Caki2 (cell line): ENCODE results near the gene MAN2B2. TPM values are rescaled to one million over a fixed set of nuclear protein-coding genes. Genes with fewer than 3 reads are reported as not detected.
A peak's percentile ranks its signal among the peaks of the same experiment; 100 is the strongest.
"Not testable (repeated sequence)": the region's sequence is repeated elsewhere in the genome, so short reads cannot be mapped to it uniquely, and the experiment has no call there.

ENCODE experiments used
- DNase-seq: peaks from one replicate; pipeline ENCODE4 v3.0.0-alpha.2; 2015; ENCODE audit warnings: low read depth
- in situ Hi-C: cut with HindIII; loops from 2 replicates; pipeline ENCODE4 v1.10.0; 2016; ENCODE audit warnings: low sequenced_read_pairs, low pct_unique_long_range_greater_than_20kb, mixed read lengths
- total RNA-seq: library from RNA; depleted of rRNA; stranded (reverse); fragments of >200 nt; shearing (Covaris generic); gene quantifications from 2 replicates; pipeline ENCODE4 v1.2.3, GENCODE V29; 2014; ENCODE audit warnings: low replicate concordance

The MAN2B2 gene
- total RNA-seq, 1 experiment from 2014 or later: 8.3 TPM

DNA sequence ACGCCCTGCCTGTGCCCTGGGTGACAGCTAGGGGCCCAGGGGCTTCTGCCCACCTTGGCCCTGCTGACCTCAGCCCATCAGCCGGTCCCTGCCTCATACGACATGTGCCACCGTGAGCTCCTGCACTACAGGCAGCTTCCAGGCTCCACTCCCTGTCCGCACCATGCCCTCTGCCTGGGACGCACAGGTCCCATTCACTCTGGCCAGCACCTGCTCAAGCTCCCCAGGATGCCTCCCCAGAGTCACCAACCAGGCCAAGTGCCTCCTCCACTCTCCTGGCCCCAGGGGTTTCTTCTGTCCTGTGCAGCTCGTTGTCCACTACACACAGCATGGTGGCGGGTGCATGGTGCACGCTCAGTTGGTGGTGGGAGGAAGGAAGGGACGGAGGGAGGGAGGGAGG, 45.3 kb downstream of the MAN2B2 start:
- in situ Hi-C loops: no loop called here
- no peak for DNase-seq

- in situ Hi-C loops: no loop called here
- DNase-seq: no peak
Measured at GRCh38 chr4:6620891-6621555, 46.0 kb downstream of the MAN2B2 start.

- DNase-seq: no peak
- in situ Hi-C loops: no loop called here
Measured at GRCh38 chr4:6621556-6621927, 46.6 kb downstream of the MAN2B2 start.

DNA sequence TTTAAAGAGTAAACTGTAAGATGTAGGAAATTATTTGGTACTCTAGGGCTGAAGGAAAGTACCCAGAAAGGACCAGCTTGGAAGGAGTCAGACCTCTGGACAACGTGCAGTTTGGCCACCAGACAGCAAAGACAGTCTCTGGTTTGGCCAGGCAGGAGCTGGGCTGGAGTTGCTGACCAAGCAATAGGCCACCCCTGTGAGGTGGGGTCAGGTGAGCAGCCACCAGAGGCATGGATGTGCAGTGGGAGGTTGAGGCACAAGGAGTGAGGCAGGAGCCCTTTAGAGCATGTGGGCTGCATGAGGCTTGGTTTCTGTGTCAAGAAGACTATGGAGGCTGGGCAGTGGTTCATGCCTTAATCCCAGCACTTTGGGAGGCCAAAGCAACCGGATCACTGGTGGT, 47.8 kb downstream of the MAN2B2 start:
- no peak for DNase-seq
- in situ Hi-C loops: no loop called here

DNA sequence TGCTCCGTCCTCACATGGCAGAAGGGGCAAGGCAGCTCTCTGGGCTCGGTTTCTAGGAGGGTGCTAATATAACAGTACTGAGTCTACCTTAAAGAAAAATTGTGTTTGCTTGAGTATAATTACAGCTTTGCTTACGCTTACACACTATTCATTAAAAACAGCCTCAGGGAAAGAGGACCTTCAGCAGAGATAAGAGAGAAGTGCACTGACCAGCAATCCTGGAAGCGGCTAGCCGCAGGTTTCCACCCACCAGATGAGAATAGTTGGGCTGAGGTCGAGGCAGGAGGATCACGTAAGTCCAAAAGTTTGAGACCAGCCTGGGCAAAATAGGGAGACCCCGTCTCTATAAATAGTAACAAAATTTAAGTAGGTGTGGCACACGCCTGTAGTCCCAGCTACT, 50.3 kb downstream of the MAN2B2 start:
- in situ Hi-C loops: no loop called here
- DNase-seq: no peak

GRCh38 chr4:6626066-6626465, 51.1 kb downstream of the MAN2B2 start:
- in situ Hi-C loops: no loop called here
- DNase-seq: no peak

DNA sequence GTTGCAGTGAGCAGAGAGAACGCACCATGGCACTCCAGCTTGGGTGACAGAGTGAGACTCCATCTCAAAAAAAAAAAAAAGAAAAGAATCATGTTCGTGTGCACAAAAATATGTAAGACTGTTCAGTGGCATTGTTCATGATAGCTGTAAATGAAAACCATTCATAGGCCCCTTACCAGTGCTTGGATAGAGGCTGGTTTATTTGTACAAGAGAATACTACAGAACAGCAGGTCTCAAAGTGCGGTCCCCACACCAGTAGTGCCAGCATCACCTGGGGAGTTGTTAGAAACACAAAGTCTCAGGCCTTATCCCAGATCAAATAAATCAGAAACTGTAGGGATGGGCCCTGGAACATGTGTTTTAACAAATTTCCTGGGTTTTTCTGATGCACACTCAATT, 52.8 kb downstream of the MAN2B2 start:
- no peak for DNase-seq
- in situ Hi-C loops: no loop called here

DNA sequence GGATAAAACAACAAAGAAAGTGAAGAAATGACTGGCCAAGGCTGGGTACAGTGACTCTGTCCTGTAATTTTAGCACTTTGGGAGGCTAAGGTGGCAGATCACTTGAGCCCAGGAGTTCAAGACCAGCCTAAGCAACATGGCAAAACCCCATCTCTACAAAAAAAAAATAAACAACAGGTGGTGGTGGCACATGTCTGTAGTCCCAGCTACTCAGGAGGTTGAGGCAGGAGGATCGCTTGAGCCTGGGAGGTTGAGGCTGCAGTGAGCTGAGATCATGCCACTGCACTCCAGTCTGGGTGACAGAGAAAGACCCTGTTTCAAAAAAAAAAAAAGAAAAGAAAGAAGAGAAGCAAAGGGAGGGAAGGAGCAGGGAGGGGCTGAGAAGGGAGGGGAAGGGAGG, 53.5 kb downstream of the MAN2B2 start:
- in situ Hi-C loops: not testable (repeated sequence)

DNA sequence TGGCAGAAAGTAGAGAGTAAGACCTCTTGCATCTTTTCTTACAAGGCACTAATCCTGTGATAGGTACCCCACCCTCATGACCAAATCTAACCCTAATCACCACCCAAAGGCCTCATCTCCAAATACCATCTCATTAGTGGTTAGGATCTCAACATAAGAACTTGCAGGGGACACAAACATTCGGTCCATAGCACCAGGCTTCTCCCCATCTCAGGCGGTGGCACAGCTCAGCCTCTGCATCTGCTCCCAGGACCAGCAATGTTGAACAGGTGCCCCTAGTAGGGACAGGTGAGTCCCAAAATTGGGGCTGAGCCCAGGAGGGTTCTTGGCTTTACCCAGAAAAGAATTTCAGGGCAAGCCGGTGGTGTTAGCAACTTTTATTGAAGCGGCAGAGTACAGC, 57.1 kb downstream of the MAN2B2 start:
- no peak for DNase-seq
- in situ Hi-C loops: no loop called here

More for the DNA sequence above, 53.5 kb downstream of the MAN2B2 start:
- DNase-seq: not testable (repeated sequence)

DNA sequence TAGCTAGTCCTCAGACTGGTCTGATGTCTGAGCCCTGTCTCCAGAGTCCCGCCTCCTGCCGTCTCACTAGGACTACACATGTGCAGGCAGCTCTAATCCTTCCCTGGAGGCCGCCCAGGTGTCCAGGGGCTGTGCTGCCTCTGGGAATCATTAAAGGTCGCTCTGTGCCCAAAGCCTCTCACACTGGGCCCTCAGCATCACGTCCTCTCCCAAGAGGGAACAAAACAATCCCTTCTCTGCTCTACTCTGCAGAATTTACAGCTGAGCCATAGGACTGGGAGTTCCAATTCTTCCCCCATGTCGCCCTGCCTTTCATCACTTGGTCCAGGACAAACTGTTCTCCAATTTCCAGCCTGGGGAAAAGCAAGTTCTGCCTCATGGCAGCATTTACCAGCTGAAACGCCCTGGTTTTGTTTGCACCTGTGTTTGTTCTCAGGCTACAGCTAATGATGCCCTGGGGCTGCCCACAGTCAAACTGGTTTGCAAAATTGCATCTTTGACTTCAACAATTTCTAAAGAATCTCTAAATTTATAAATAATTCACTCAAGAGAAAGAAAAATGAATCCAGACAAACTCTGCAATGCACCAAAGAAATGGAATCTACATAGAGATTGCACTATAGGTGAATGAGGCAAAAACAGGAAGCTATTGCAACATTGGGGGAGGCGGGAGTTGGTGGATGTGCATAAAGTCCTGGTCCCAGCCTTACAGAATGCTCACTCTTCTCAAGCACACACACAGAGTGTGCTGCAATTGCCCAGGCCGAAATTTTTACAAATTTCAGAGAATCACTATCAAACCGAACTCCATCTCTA, 58.3 kb downstream of the MAN2B2 start:
- in situ Hi-C loops: no loop called here
- DNase-seq: no peak

DNA sequence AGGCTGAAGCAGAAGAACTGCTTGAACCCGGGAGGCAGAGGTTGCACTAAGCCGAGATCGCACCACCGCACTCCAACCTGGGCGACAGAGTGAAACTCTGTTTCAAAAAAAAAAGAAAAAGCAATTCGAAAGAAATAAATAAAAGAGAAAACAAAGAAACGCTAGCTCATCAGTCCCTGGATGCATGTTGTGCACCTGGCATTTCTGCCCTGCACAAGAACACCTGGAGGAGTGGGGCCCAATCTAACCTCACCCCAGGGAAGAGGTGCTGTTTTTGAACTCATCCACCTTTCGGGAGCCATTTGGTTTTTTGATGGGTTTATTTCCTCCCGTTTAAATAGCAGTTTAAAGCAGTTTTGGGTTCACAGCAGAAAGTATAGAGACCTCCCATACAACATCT, 59.8 kb downstream of the MAN2B2 start:
- in situ Hi-C loops: no loop called here
- no peak for DNase-seq

GRCh38 chr4:6639137-6639680, 64.2 kb downstream of the MAN2B2 start:
- DNase-seq: no peak
- in situ Hi-C loops: no loop called here

DNA sequence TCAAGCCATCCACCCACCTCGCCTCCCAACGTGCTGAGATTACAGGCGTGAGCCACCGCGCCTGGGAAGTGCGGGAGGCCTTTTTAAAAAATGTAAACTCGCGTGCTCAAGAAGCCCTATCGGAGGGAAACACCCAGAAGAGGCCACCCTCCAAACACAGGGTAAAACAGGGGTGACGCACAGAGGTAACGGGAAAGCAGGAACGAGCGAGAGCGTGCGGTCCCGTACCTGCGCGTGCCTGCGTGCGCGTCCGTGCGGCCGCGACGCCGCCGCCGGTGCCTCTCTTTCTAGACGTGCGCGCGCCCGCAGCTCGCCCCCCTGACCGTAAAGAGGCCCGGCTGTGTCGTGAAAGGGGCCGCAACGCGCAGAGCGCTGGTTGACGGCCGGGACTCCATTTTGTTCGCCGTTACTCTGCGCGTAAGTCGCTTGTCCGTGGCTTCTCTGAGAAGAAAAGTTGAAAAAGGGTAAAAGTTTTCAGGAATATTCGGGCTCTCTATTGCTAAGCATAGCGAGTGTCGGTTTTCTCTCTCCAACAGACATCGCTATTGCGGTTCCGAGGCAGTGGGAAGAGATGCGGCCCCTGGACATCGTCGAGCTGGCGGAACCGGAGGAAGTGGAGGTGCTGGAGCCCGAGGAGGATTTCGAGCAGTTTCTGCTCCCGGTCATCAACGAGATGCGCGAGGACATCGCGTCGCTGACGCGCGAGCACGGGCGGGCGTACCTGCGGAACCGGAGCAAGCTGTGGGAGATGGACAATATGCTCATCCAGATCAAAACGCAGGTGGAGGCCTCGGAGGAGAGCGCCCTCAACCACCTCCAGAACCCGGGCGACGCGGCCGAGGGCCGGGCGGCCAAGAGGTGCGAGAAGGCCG, 65.5 kb downstream of the MAN2B2 start, which contains the start of gene MRFAP1:
TSS of gene MRFAP1 (plus strand) at position 394 of the 872 bp plus-strand sequence. CDS start at position 572, 178 bp downstream.
- in situ Hi-C loops: no loop called here
- peak; percentile 95 for DNase-seq

DNA sequence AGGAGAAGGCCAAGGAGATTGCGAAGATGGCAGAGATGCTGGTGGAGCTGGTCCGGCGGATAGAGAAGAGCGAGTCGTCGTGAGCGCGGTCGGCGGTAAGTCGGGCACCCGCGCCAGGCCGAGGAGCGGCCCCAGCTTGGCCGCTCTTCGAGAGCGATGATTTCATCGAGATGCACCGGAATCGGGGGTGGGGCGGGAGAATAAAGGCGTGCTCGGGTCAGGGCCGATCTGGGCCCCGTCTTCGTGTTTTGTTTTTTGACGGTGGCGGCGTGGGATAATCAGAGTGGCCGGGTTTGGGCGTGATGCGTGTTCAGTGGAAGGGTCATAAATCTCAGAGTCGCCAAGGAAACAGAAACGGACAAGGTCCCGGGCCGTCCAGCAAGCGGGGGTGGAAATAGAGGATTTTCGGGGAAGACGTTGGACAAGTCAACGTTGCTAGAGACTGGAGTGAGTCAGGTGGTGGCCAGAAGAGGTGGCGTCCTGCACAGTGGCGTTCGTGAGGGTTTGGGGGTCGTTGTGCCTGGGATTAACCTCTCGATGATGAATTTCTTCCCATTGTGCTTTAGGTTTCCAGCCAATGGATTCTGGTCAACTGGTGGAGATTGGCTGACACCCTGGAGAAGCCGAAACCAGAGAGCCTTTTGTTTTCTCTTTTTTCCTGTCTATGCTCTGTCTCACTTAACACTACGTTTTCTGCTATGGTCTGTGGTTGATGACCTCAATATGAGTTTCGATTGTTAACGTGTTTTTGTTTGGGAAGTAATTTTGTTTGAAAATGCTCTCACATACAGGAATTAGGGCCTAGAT, 66.4 kb downstream of the MAN2B2 start:
- DNase-seq: peak; percentile 19
- in situ Hi-C loops: no loop called here

DNA sequence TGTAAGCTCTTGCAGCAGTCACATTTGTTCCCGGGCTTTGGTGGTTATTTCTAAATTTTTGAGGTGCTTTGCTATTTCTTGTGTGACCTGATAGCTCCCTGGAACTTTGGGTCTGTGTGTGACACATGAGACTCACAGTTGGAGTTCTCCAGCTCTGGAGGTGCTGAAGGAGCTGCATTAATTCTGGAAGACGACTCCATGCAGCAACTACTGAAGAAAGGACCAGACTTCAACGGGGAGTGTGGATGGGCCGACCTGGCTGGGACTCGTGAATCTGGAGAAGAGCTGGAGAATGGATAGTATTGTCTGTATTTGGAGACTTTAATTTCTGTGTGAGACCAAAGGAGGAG, 67.0 kb downstream of the MAN2B2 start:
- DNase-seq: no peak
- in situ Hi-C loops: no loop called here

DNA sequence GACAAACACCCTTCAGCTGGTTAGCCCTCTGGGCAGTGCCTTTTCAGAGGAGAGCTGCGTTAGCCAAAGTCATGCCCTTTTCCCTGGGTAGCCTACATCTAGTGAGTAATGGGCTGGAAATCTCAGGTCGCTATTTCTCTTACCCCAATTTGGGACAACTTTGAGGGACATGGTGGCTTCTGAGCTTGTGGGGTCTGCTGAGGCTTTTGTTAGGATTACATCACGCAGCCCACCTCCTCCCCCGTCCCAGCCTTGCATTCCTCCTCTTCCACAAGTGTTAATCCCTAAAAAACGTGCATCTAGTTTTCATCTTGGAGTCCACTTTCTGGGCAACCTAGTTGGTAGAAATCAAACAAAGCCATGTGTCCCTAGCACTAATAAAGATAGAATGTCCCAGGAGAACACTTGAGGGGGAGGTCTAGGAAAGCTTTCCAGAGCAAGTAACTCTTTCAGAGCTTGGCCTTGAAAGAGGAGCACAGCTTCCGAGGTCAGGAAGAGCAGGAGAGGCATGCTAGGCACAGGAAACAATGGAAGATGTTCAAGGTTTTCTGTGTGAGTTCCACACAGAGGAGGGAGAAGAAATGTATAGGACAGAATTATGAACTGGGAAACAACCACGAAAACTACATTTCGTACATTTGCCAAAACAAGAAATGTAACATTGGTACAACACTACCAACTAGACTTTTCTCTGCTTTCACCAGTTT, 68.3 kb downstream of the MAN2B2 start:
- in situ Hi-C loops: no loop called here
- DNase-seq: no peak

DNA sequence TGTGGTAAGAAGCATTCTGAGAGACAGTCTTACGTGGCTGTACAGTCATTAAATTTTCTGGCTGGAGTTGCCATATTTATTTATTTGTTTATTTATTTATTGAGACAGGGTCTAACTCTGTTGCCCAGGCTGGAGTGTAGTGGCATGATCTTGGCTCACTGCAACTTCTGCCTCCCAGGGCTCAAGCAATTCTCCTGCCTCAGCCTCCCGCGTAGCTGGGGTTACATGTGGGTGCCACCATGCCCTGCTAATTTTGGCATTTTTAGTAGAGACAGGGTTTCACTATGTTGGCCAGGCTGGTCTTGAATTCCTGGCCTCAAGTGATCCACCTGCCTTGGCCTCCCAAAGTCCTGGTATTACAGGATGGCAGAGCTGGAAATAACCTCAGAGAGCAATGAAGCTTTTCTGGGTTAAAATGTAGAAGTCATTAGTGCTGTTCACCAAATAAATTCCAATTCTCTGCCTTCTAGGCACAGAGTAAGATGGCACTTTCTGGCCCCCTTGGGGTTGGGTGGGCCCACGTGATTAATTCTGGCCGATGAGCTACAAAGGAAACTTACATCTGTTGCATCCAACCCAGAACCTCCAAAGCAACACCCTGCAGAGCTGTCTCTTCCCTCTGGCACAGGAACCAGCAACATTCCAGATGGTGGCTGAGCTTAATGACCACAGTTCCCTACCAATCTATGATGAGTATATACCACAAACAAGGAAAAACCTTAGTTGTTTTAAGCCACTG, 70.0 kb downstream of the MAN2B2 start:
- no peak for DNase-seq
- in situ Hi-C loops: no loop called here
